G401.6 (cell line): ENCODE data around the gene NXN.
"Not testable (repeated sequence)": the region's sequence is repeated elsewhere in the genome, so short reads cannot be mapped to it uniquely, and the experiment has no call there.

Source experiments
- FAIRE-seq: peaks from 2 replicates; lab custom pipeline; 2012; peaks lifted over from hg19 to GRCh38; lab: Jason Lieb, UNC

The NXN gene

DNA sequence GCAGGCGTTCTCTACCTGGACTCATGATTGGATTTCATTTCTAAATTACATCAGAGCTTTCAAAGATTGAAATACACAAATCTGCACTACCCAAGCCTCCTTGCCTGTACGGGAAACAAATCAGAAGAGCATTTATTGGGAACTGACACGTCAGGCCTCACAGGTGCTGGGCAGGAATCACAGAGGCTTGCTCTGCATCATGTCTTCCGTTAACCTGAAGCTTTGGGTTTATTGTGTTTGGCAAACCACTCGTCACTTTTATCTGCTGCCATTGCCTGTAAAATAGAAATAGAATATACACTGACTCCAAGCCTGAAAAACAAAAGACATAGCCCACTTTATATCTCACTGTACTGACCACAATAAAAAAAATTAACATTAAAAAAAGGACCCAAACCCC, 219.6 kb downstream of the NXN start:
- no peak for FAIRE-seq

DNA sequence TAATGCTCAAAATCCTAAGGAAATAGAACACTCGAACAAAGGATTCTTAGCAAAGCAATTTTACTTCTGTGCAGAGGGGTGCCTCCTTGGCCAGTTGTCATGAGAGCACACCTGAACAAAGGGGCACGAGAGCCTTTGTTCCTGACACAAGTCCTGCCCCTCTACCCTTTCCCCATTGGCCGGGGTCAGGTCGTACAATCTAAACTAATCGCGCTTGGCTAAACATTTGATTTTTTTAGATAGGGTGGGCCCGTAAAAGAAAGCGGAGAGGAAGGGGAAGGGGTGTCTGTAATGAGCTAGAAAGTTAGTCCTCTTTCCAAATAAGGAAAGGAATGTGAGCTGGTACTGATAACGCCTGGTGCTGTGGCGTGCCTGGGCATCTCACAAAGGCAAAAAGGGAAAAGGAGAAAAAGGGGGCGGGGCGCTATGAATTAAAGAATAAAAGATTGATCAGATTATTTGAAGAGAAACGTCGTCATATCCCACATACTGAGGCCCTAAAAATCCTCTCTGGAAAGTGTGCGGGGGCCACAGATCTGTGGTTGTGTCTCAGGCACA, 223.5 kb downstream of the NXN start:
- FAIRE-seq: not testable (repeated sequence)

DNA sequence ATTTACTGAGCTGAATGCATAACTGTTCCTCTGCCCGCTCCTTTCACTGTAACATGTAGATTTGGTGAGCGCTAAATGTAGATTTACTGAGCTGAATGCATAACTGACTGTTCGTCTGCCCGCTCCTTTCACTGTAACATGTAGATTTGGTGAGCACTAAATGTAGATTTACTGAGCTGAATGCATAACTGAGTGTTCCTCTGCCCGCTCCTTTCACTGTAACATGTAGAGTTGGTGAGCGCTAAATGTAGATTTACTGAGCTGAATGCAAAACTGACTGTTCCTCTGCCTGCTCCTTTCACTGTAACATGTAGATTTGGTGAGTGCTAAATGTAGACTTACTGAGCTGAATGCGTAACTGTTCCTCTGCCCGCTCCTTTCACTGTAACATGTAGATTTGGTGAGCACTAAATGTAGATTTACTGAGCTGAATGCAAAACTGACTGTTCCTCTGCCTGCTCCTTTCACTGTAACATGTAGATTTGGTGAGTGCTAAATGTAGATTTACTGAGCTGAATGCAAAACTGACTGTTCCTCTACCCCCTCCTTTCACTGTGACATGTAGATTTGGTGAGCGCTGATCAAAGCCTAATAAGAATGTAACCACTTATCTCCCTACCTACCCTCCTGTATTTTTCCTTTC, 224.1 kb downstream of the NXN start:
- not testable (repeated sequence) for FAIRE-seq

DNA sequence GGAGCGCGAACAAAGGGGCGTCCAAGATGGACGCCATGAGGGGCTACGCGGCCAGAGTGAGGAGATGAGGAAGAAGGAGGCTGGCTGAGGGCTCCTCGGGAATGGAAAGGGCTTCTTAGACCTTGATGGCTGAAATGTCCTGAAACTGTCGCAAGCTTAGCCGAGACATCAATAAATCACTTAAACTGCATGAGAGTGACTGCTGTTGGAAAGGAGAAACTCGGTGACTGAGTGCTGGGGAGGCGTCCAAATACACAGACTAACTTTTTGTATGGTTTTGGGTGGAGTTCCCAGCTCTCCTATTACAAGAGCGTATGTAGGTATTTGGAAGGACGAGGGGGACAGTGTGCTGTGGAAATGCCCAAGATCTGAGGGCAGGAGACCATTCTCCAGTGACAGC, 226.2 kb downstream of the NXN start:
- FAIRE-seq: no peak

DNA sequence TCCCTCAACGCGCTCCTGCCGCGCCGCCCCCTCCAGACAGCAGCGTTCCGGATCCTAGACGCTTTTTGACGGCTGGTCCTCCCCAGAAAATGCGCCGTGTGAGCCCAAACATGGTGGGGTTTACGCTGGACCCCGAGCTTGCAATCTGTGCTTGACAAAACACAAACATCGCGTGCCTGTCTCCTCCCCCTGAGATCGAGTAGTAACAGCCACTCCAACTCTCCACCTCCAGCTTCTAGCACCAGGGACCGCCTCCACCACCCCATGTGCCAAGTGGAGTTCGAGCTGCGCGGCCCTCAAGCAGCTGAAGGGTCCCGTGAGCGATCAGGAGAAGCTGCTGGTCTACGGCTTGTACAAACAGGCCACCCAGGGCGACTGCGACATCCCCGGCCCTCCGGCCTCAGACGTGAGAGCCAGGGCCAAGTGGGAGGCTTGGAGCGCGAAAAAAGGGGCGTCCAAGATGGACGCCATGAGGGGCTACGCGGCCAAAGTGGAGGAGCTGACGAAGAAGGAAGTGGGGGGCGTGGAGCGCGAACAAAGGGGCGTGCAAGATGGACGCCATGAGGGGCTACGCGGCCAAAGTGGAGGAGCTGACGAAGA, 226.9 kb downstream of the NXN start:
- no peak for FAIRE-seq

DNA sequence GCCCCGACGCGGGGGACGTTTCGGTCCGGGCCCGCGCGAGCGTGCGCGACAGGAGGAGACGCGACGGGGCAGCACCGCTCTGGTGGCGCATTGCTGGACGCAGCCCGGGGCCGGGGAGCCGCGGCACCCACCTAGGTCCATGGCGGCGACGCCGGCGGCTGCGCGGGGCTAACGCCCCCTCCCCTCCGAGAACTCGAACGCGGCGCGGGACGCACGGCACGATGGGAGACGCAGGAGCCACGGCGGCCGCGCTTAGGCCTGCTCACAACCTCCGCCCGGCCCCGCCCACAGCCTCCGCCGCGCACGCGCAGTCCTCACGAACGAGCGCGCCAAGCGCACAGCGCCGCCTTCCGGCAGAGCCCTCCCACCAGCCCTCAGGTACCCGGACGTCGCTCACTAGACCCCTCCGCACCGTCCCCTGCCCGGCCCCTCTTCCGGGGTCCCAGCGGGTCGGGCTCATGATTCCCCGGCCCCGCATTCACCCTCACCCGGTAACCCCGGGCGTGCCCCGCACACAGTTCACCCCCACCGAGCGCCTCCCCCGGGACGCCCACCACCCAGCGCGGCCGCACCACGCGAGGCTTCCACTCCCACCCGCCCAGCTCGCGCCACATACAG, 227.5 kb downstream of the NXN start, which contains the start of gene GEMIN4:
Gene GEMIN4, minus strand, starts transcription at position 263 of the 618 bp plus-strand sequence. Its CDS starts 122 bp downstream, at position 141.
- FAIRE-seq: no peak

GRCh38 chr17:751269-752001, 228.1 kb downstream of the NXN start:
- no peak for FAIRE-seq

DNA sequence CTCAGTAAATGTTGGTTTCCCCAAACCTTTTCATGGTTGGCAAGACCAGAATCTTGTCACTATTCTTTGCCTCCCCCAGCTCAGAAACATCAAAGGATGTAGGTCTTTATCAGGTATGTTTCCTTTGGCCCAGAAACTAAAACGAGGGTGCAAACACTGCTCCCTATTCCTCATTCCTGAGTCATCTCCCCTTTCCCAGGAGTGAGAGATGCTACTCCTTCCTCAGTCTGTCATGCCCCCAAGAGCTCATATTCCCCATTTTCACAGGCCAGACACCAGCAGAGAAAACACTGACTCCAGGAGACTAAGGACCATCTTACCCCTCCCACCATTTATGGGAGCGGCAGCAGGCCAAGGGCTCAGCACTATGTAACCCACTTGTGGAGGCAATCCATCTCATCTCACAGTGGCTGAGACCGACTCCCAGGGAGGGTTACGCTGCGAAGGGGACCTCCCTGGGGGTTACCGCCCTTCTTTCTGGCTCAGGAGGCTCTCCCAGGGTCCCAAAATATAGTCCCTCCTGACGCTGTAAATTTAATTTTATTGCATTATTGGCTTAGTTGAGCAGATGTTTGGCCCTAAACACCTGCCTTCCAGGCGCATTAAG, 229.0 kb downstream of the NXN start:
- no peak for FAIRE-seq

DNA sequence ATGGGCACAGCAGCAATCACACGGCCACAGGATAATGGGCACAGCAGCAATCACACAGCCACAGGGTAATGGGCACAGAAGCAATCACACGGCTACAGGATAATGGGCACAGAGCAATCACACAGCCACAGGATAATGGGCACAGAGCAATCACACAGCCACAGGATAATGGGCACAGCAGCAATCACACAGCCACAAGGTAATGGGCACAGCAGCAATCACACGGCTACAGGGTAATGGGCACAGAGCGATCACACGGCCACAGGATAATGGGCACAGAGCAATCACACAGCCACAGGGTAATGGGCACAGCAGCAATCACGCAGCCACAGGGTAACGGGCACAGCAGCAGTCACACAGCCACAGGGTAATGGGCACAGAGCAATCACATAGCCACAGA, 230.2 kb downstream of the NXN start:
- FAIRE-seq: not testable (repeated sequence)
